Measurements from ENCODE around the gene NR6A1.

The NR6A1 gene

GRCh38 chr9:124504530-124505005, 266.5 kb downstream of the NR6A1 start:
- Histone ChIP-seq H3K9me3 (ENCODE audit: control insufficient read depth, insufficient read depth, low read length) (no peaks in the 10 kb centered on the region), H3K9ac (ENCODE audit: low read depth, low read length) (no peak overlapping the region), H3K27me3 (ENCODE audit: control insufficient read depth, insufficient read depth, low read length) (peaks cover 56% of the 10 kb centered on the region), H3K4me1 (ENCODE audit: control insufficient read depth, insufficient read depth, low read length) (no peaks in the 10 kb centered on the region), H3K36me3 (ENCODE audit: control insufficient read depth, insufficient read depth, low read length) (no peaks in the 10 kb centered on the region), H3K4me3 (ENCODE audit: low read depth, low read length) (peak overlapping the region; percentile 52)

GRCh38 chr9:124503713-124504529, 267.2 kb downstream of the NR6A1 start:
- Histone ChIP-seq H3K27me3 (ENCODE audit: control insufficient read depth, insufficient read depth, low read length) (peaks cover 56% of the 10 kb centered on the region), H3K4me1 (ENCODE audit: control insufficient read depth, insufficient read depth, low read length) (no peaks in the 10 kb centered on the region), H3K4me3 (ENCODE audit: low read depth, low read length) (peak overlapping the region; percentile 52), H3K9ac (ENCODE audit: low read depth, low read length) (no peak overlapping the region), H3K36me3 (ENCODE audit: control insufficient read depth, insufficient read depth, low read length) (no peaks in the 10 kb centered on the region), H3K9me3 (ENCODE audit: control insufficient read depth, insufficient read depth, low read length) (no peaks in the 10 kb centered on the region)

- no peak overlapping the region for H3K9ac ChIP-seq (ENCODE audit: low read depth, low read length)
- H3K36me3 ChIP-seq (ENCODE audit: control insufficient read depth, insufficient read depth, low read length), result no peaks in the 10 kb centered on the region
- no peaks in the 10 kb centered on the region for H3K4me1 ChIP-seq (ENCODE audit: control insufficient read depth, insufficient read depth, low read length)
- peak overlapping the region; percentile 35 for H3K4me3 ChIP-seq (ENCODE audit: low read depth, low read length)
- peaks cover 56% of the 10 kb centered on the region for H3K27me3 ChIP-seq (ENCODE audit: control insufficient read depth, insufficient read depth, low read length)
- H3K9me3 ChIP-seq (ENCODE audit: control insufficient read depth, insufficient read depth, low read length), result no peaks in the 10 kb centered on the region
These were observed 268.1 kb downstream of the NR6A1 start for GRCh38 chr9:124502711-124503702.

- Histone ChIP-seq H3K9ac (ENCODE audit: low read depth, low read length) (no peak overlapping the region), H3K27me3 (ENCODE audit: control insufficient read depth, insufficient read depth, low read length) (peaks cover 55% of the 10 kb centered on the region), H3K36me3 (ENCODE audit: control insufficient read depth, insufficient read depth, low read length) (no peaks in the 10 kb centered on the region), H3K4me3 (ENCODE audit: low read depth, low read length) (no peak overlapping the region), H3K4me1 (ENCODE audit: control insufficient read depth, insufficient read depth, low read length) (no peaks in the 10 kb centered on the region), H3K9me3 (ENCODE audit: control insufficient read depth, insufficient read depth, low read length) (no peaks in the 10 kb centered on the region)
These were observed 269.3 kb downstream of the NR6A1 start for GRCh38 chr9:124501771-124502320.

GRCh38 chr9:124500796-124501611, 270.1 kb downstream of the NR6A1 start:
- Histone ChIP-seq H3K4me3 (ENCODE audit: low read depth, low read length) (no peak overlapping the region), H3K36me3 (ENCODE audit: control insufficient read depth, insufficient read depth, low read length) (no peaks in the 10 kb centered on the region), H3K9ac (ENCODE audit: low read depth, low read length) (no peak overlapping the region), H3K4me1 (ENCODE audit: control insufficient read depth, insufficient read depth, low read length) (no peaks in the 10 kb centered on the region), H3K27me3 (ENCODE audit: control insufficient read depth, insufficient read depth, low read length) (peaks cover 49% of the 10 kb centered on the region), H3K9me3 (ENCODE audit: control insufficient read depth, insufficient read depth, low read length) (no peaks in the 10 kb centered on the region)

- no peaks in the 10 kb centered on the region for H3K36me3 ChIP-seq (ENCODE audit: control insufficient read depth, insufficient read depth, low read length)
- H3K9ac ChIP-seq (ENCODE audit: low read depth, low read length), result no peak overlapping the region
- H3K4me1 ChIP-seq (ENCODE audit: control insufficient read depth, insufficient read depth, low read length), result no peaks in the 10 kb centered on the region
- H3K9me3 ChIP-seq (ENCODE audit: control insufficient read depth, insufficient read depth, low read length), result no peaks in the 10 kb centered on the region
- H3K4me3 ChIP-seq (ENCODE audit: low read depth, low read length), result no peak overlapping the region
- H3K27me3 ChIP-seq (ENCODE audit: control insufficient read depth, insufficient read depth, low read length), result peaks cover 42% of the 10 kb centered on the region
These were observed 270.9 kb downstream of the NR6A1 start for GRCh38 chr9:124500028-124500795.

GRCh38 chr9:124499216-124499615, 271.9 kb downstream of the NR6A1 start:
- H3K9me3 ChIP-seq (ENCODE audit: control insufficient read depth, insufficient read depth, low read length), result no peaks in the 10 kb centered on the region
- H3K9ac ChIP-seq (ENCODE audit: low read depth, low read length), result no peak overlapping the region
- H3K36me3 ChIP-seq (ENCODE audit: control insufficient read depth, insufficient read depth, low read length), result no peaks in the 10 kb centered on the region
- H3K27me3 ChIP-seq (ENCODE audit: control insufficient read depth, insufficient read depth, low read length), result peaks cover 37% of the 10 kb centered on the region
- no peak overlapping the region for H3K4me3 ChIP-seq (ENCODE audit: low read depth, low read length)
- H3K4me1 ChIP-seq (ENCODE audit: control insufficient read depth, insufficient read depth, low read length), result no peaks in the 10 kb centered on the region

- no peaks in the 10 kb centered on the region for H3K9me3 ChIP-seq (ENCODE audit: control insufficient read depth, insufficient read depth, low read length)
- H3K4me3 ChIP-seq (ENCODE audit: low read depth, low read length), result no peak overlapping the region
- H3K9ac ChIP-seq (ENCODE audit: low read depth, low read length), result no peak overlapping the region
- no peaks in the 10 kb centered on the region for H3K4me1 ChIP-seq (ENCODE audit: control insufficient read depth, insufficient read depth, low read length)
- H3K27me3 ChIP-seq (ENCODE audit: control insufficient read depth, insufficient read depth, low read length), result peaks cover 31% of the 10 kb centered on the region
- H3K36me3 ChIP-seq (ENCODE audit: control insufficient read depth, insufficient read depth, low read length), result no peaks in the 10 kb centered on the region
These were observed 272.5 kb downstream of the NR6A1 start for GRCh38 chr9:124498499-124499146.

GRCh38 chr9:124498040-124498439, 273.1 kb downstream of the NR6A1 start:
- H3K36me3 ChIP-seq (ENCODE audit: control insufficient read depth, insufficient read depth, low read length), result no peaks in the 10 kb centered on the region

GRCh38 chr9:124497441-124497840, 273.7 kb downstream of the NR6A1 start:
- no peaks in the 10 kb centered on the region for H3K4me1 ChIP-seq (ENCODE audit: control insufficient read depth, insufficient read depth, low read length)
- no peak overlapping the region for H3K9ac ChIP-seq (ENCODE audit: low read depth, low read length)
- H3K4me3 ChIP-seq (ENCODE audit: low read depth, low read length), result no peak overlapping the region
- no peaks in the 10 kb centered on the region for H3K36me3 ChIP-seq (ENCODE audit: control insufficient read depth, insufficient read depth, low read length)
- H3K27me3 ChIP-seq (ENCODE audit: control insufficient read depth, insufficient read depth, low read length), result peaks cover 19% of the 10 kb centered on the region
- H3K9me3 ChIP-seq (ENCODE audit: control insufficient read depth, insufficient read depth, low read length), result no peaks in the 10 kb centered on the region

More at GRCh38 chr9:124498040-124498439, 273.1 kb downstream of the NR6A1 start:
- Histone ChIP-seq H3K4me1 (ENCODE audit: control insufficient read depth, insufficient read depth, low read length) (no peaks in the 10 kb centered on the region), H3K9ac (ENCODE audit: low read depth, low read length) (no peak overlapping the region), H3K9me3 (ENCODE audit: control insufficient read depth, insufficient read depth, low read length) (no peaks in the 10 kb centered on the region), H3K4me3 (ENCODE audit: low read depth, low read length) (no peak overlapping the region), H3K27me3 (ENCODE audit: control insufficient read depth, insufficient read depth, low read length) (peaks cover 25% of the 10 kb centered on the region)

Measured in iPS-15b (cell line).